OCI-LY1 (cell line): ENCODE data around the gene RUVBL1.

Experiments
- H2AFZ ChIP-seq: fragments of 200-600 bp; sonication (generic), shearing (Covaris generic); 2 replicates; pipeline ENCODE4 v1.6.0; 2014; ENCODE audit warnings: antibody characterized with exemption, mild to moderate bottlenecking, low read length
- H3F3A ChIP-seq: fragments of 200-600 bp; sonication (generic), shearing (Covaris generic); 2 replicates; pipeline ENCODE4 v1.6.0; 2014; ENCODE audit warnings: mild to moderate bottlenecking, antibody characterized with exemption, low read length, moderate library complexity; ENCODE audit not compliant: insufficient read depth
- H3K27ac ChIP-seq: fragments of 200-600 bp; sonication (generic); 2 replicates; pipeline ENCODE4 v1.5.1; 2014; ENCODE audit warnings: low read length, mixed run types, mild to moderate bottlenecking, low read depth; ENCODE audit not compliant: poor library complexity, severe bottlenecking
- H3K27me3 ChIP-seq: fragments of 200-600 bp; sonication (generic); 2 replicates; pipeline ENCODE4 v1.6.0; 2014; ENCODE audit warnings: antibody characterized with exemption, mild to moderate bottlenecking, low read length, moderate library complexity; ENCODE audit not compliant: insufficient read depth
- H3K36me3 ChIP-seq: fragments of 200-600 bp; sonication (generic); 2 replicates; pipeline ENCODE4 v1.6.1; 2014; ENCODE audit warnings: mild to moderate bottlenecking, antibody characterized with exemption, low read length, moderate library complexity, mixed read lengths; ENCODE audit not compliant: insufficient read depth
- H3K4me1 ChIP-seq: fragments of 200-600 bp; sonication (generic); 2 replicates; pipeline ENCODE4 v1.5.1; 2014; ENCODE audit warnings: mild to moderate bottlenecking, low read length, moderate library complexity; ENCODE audit not compliant: insufficient read depth, severe bottlenecking
- H3K4me2 ChIP-seq: fragments of 200-600 bp; sonication (generic), shearing (Covaris generic); 2 replicates; pipeline ENCODE4 v1.6.1; 2014; ENCODE audit warnings: low read length
- H3K4me3 ChIP-seq: fragments of 200-600 bp; sonication (generic); 2 replicates; pipeline ENCODE4 v1.5.1; 2014; ENCODE audit warnings: low read length, low read depth, mild to moderate bottlenecking, mixed read lengths; ENCODE audit not compliant: poor library complexity, severe bottlenecking
- H3K79me2 ChIP-seq: fragments of 200-600 bp; shearing (Covaris generic); 2 replicates; pipeline ENCODE4 v1.6.1; 2016; ENCODE audit warnings: mixed run types, low read length, mixed read lengths; ENCODE audit not compliant: insufficient read depth
- H3K9ac ChIP-seq: fragments of 200-600 bp; sonication (generic), shearing (Covaris generic); 2 replicates; pipeline ENCODE4 v1.6.1; 2014; ENCODE audit warnings: mild to moderate bottlenecking, low read length, mixed read lengths
- H3K9me2 ChIP-seq: fragments of 200-600 bp; sonication (generic), shearing (Covaris generic); 2 replicates; pipeline ENCODE4 v1.6.1; 2014; ENCODE audit warnings: low read depth, mild to moderate bottlenecking, low read length, mixed read lengths
- H3K9me3 ChIP-seq: fragments of 200-600 bp; shearing (Covaris generic); 2 replicates; pipeline ENCODE4 v1.6.1; 2014; ENCODE audit warnings: low read length, mixed read lengths
- H4K20me1 ChIP-seq: fragments of 200-600 bp; sonication (generic), shearing (Covaris generic); 2 replicates; pipeline ENCODE4 v1.6.0; 2016; ENCODE audit warnings: mild to moderate bottlenecking, low read length; ENCODE audit not compliant: insufficient read depth
- CTCF ChIP-seq: fragments of 200-600 bp; sonication (generic), shearing (Covaris generic); IDR thresholded peaks from 2 replicates; pipeline ENCODE4 v1.5.1; 2017; ENCODE audit warnings: mild to moderate bottlenecking, antibody characterized with exemption, low read length, moderate library complexity, mixed read lengths
- EZH2 ChIP-seq: fragments of 200-600 bp; sonication (generic), shearing (Covaris generic); IDR thresholded peaks from 2 replicates; pipeline ENCODE4 v1.8.0; 2017; ENCODE audit warnings: borderline replicate concordance, mixed run types, mild to moderate bottlenecking, antibody characterized with exemption, low read length, moderate library complexity, mixed read lengths

Gene RUVBL1

GRCh38 chr3:128089135-128089534, 34.5 kb downstream of the RUVBL1 start:
- no peak for TF ChIP-seq CTCF
- TF ChIP-seq EZH2 = no peak
- H3K27ac ChIP-seq = no peak overlapping the region
- no peaks in the 10 kb centered on the region for H3K9me3 ChIP-seq
- no peaks in the 10 kb centered on the region for H3K27me3 ChIP-seq
- H3K4me2 ChIP-seq = no peak overlapping the region
- no peaks in the 10 kb centered on the region for H3K9me2 ChIP-seq
- no peaks in the 10 kb centered on the region for H3K79me2 ChIP-seq
- no peak overlapping the region for H3K9ac ChIP-seq
- no peaks in the 10 kb centered on the region for H3F3A ChIP-seq
- no peaks in the 10 kb centered on the region for H3K4me1 ChIP-seq
- H3K36me3 ChIP-seq = peaks cover 69% of the 10 kb centered on the region
- no peak overlapping the region for H3K4me3 ChIP-seq
- no peak overlapping the region for H2AFZ ChIP-seq
- H4K20me1 ChIP-seq = no peaks in the 10 kb centered on the region

GRCh38 chr3:128084675-128085021, 39.0 kb downstream of the RUVBL1 start:
- no peak overlapping the region for H3K4me2 ChIP-seq
- H3K9ac ChIP-seq = no peak overlapping the region
- no peak overlapping the region for H3K4me3 ChIP-seq
- H4K20me1 ChIP-seq = no peaks in the 10 kb centered on the region
- H3F3A ChIP-seq = no peaks in the 10 kb centered on the region
- no peak for TF ChIP-seq EZH2
- TF ChIP-seq CTCF = no peak
- H2AFZ ChIP-seq = no peak overlapping the region
- H3K9me3 ChIP-seq = no peaks in the 10 kb centered on the region
- H3K27ac ChIP-seq = no peak overlapping the region
- no peaks in the 10 kb centered on the region for H3K9me2 ChIP-seq
- H3K27me3 ChIP-seq = no peaks in the 10 kb centered on the region
- peaks cover 82% of the 10 kb centered on the region for H3K36me3 ChIP-seq
- H3K4me1 ChIP-seq = no peaks in the 10 kb centered on the region
- H3K79me2 ChIP-seq = no peaks in the 10 kb centered on the region

- Histone ChIP-seq H3K9me3 (no peaks in the 10 kb centered on the region), H3K4me1 (no peaks in the 10 kb centered on the region), H3K27ac (no peak overlapping the region), H3K4me2 (no peak overlapping the region), H3K27me3 (no peaks in the 10 kb centered on the region), H3K36me3 (peaks cover 87% of the 10 kb centered on the region), H2AFZ (no peak overlapping the region), H3K79me2 (no peaks in the 10 kb centered on the region), H3K9ac (no peak overlapping the region), H3F3A (no peaks in the 10 kb centered on the region), H3K9me2 (no peaks in the 10 kb centered on the region), H4K20me1 (no peaks in the 10 kb centered on the region), H3K4me3 (no peak overlapping the region)
- TF ChIP-seq CTCF = no peak
- no peak for TF ChIP-seq EZH2
Measured at GRCh38 chr3:128083980-128084674, 39.5 kb downstream of the RUVBL1 start.
